ENCODE measurements around the gene GNE. TPM values are rescaled to one million over a fixed set of nuclear protein-coding genes. Genes with fewer than 3 reads are reported as not detected.

Gene GNE
- total and polyA plus RNA-seq, 2 of the 13 experiments (the other 11 are each of a cell fraction or from before 2014, with no cell fraction given) = 16.1 to 24.1 TPM

DNA sequence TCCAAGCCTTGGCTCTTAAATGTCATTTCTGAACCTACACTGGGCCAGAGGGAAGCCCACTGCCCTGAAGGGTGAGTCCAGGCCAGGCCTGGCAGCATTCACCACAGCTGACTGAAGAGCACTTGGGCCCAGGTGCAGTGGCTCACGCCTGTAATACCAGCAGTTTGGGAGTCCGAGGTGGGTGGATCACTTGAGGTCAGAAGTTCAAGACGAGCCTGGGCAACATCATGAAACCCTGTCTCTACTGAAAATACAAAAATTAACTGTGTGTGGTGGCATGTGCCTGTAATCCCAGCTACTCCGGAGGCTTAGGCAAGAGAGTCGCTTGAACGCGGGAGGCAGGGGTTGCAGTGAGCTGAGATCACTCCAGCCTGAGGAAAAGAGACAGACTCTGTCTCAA lies 84.0 kb downstream of the GNE start (continued):
- TF ChIP-seq ZC3H13 (CRISPR knock-in tag; IDR thresholded peaks at IDR 0.05) = no peak
- TF ChIP-seq GABPA (IDR thresholded peaks at IDR 0.05; ENCODE audit: low read depth, low read length) = no peak
- no peak for TF ChIP-seq GABPA (CRISPR knock-in tag; IDR thresholded peaks at IDR 0.05; ENCODE audit: low read depth)
- TF ChIP-seq, protein P1, sequence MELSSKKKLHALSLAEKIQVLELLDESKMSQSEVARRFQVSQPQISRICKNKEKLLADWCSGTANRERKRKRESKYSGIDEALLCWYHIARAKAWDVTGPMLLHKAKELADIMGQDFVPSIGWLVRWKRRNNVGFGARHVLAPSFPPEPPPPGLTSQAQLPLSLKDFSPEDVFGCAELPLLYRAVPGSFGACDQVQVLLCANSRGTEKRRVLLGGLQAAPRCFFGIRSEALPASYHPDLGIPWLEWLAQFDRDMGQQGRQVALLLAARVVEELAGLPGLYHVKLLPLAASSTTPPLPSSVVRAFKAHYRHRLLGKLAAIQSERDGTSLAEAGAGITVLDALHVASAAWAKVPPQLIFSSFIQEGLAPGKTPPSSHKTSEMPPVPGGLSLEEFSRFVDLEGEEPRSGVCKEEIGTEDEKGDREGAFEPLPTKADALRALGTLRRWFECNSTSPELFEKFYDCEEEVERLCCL (CRISPR knock-in tag; IDR thresholded peaks at IDR 0.05; ENCODE audit: borderline replicate concordance) = no peak
- no peak for TF ChIP-seq ZNF510 (CRISPR knock-in tag; IDR thresholded peaks at IDR 0.05; ENCODE audit: low read depth)
- TF ChIP-seq TP53 (CRISPR knock-in tag; conservative IDR thresholded peaks at IDR 0.05) = no peak

DNA sequence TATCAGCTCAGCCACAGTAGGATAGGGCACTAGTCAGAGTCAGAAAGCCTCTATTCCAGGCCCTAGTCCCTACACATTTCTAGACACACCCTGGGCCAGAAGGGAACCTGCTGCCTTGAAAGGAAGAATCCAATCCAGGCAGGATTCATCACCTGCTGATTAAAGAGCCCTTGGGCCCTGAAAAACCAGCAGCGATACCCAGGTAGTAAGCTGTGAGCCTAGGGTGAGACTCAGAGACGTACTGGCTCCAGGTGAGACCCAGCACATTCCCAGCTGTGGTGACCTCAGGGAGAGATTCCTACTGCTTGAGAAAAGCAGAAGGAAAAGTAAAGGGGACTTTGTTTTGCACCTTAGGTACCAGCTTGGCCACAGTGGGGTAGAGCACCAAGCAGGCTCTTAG lies 84.4 kb downstream of the GNE start:
- peaks cover 5 to 37% of the 10 kb centered on the region in 2 experiments; a peak in 4 of 5 replicates for H3K27me3 ChIP-seq (ENCODE audit: control insufficient read depth in 1 of 2, insufficient read depth in 2 of 2, low read length in 2 of 2)
- H3K9ac ChIP-seq (ENCODE audit: insufficient read depth, low read depth, low read length) = no peak overlapping the region
- ATAC-seq (no peak), FAIRE-seq (no peak), DNase-seq (ENCODE audit: low spot score) (no peak)
- H3K36me3 ChIP-seq (replicated peaks in 1 of 2; ENCODE audit: control insufficient read depth in 1 of 2, insufficient read depth in 2 of 2, low read length in 2 of 2) = no peaks in the 10 kb centered on the region
- no peaks in the 10 kb centered on the region for H3K79me2 ChIP-seq (ENCODE audit: insufficient read depth, low read length)
- no peaks in the 10 kb centered on the region for H4K20me1 ChIP-seq (ENCODE audit: insufficient read depth, low read length)
- ChIA-PET CTCF (ENCODE audit: low intra/inter-chr PET ratio, low total read pairs) (no interaction called here), POLR2A (no interaction called here)
- H3K4me3 ChIP-seq (replicated peaks in 1 of 3; ENCODE audit: insufficient read depth in 1 of 3, low read depth in 2 of 3, low read length in 3 of 3) = no peak overlapping the region
- no TSS peak for BruUV-seq (replicated peaks)
- in situ Hi-C loops (cut with HindIII; ENCODE audit: extremely low pct_ligation_motif_present, low pct_unique_long_range_greater_than_20kb) = no loop called here
- 64% methylated on average over 2 of the region's 2 CpGs for WGBS (ENCODE audit: low lambda C conversion rate)
- H2AFZ ChIP-seq (ENCODE audit: low read length) = no peak overlapping the region
- intact Hi-C loops (cut with micrococcal nuclease; ENCODE audit: unreplicated experiment) = no loop called here
- H3K4me1 ChIP-seq (ENCODE audit: insufficient read depth, low read length) = no peaks in the 10 kb centered on the region
- H3K9me3 ChIP-seq (ENCODE audit: low read length) = no peaks in the 10 kb centered on the region
- H3K27ac ChIP-seq (ENCODE audit: extremely low read length, insufficient read depth, low read length) = no peak overlapping the region
- no peak overlapping the region for H3K4me2 ChIP-seq (ENCODE audit: low read depth, low read length)
- TF ChIP-seq, protein P2, sequence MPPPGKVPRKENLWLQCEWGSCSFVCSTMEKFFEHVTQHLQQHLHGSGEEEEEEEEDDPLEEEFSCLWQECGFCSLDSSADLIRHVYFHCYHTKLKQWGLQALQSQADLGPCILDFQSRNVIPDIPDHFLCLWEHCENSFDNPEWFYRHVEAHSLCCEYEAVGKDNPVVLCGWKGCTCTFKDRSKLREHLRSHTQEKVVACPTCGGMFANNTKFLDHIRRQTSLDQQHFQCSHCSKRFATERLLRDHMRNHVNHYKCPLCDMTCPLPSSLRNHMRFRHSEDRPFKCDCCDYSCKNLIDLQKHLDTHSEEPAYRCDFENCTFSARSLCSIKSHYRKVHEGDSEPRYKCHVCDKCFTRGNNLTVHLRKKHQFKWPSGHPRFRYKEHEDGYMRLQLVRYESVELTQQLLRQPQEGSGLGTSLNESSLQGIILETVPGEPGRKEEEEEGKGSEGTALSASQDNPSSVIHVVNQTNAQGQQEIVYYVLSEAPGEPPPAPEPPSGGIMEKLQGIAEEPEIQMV (CRISPR knock-in tag; IDR thresholded peaks at IDR 0.05; ENCODE audit: low read depth) = no peak
- no peak for TF ChIP-seq PAF1 (CRISPR knock-in tag; IDR thresholded peaks at IDR 0.05)
- TF ChIP-seq ZNF446 (CRISPR knock-in tag; IDR thresholded peaks at IDR 0.05) = no peak
- TF ChIP-seq FOXC1 (CRISPR knock-in tag; IDR thresholded peaks at IDR 0.05; ENCODE audit: borderline replicate concordance) = no peak
- TF ChIP-seq, protein P3, sequence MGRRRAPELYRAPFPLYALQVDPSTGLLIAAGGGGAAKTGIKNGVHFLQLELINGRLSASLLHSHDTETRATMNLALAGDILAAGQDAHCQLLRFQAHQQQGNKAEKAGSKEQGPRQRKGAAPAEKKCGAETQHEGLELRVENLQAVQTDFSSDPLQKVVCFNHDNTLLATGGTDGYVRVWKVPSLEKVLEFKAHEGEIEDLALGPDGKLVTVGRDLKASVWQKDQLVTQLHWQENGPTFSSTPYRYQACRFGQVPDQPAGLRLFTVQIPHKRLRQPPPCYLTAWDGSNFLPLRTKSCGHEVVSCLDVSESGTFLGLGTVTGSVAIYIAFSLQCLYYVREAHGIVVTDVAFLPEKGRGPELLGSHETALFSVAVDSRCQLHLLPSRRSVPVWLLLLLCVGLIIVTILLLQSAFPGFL (CRISPR knock-in tag; IDR thresholded peaks at IDR 0.05) = no peak
- TF ChIP-seq EP300 (IDR thresholded peaks at IDR 0.05; ENCODE audit: low read depth in 2 of 2, low read length in 2 of 2) = no peak
- TF ChIP-seq EP300 (CRISPR knock-in tag; IDR thresholded peaks at IDR 0.05; ENCODE audit: borderline replicate concordance) = no peak
- TF ChIP-seq, protein P4, sequence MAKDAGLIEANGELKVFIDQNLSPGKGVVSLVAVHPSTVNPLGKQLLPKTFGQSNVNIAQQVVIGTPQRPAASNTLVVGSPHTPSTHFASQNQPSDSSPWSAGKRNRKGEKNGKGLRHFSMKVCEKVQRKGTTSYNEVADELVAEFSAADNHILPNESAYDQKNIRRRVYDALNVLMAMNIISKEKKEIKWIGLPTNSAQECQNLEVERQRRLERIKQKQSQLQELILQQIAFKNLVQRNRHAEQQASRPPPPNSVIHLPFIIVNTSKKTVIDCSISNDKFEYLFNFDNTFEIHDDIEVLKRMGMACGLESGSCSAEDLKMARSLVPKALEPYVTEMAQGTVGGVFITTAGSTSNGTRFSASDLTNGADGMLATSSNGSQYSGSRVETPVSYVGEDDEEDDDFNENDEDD (CRISPR knock-in tag; IDR thresholded peaks at IDR 0.05; ENCODE audit: borderline replicate concordance) = no peak
- TF ChIP-seq ZNF235 (CRISPR knock-in tag; IDR thresholded peaks at IDR 0.05; ENCODE audit: borderline replicate concordance) = no peak
- no peak for TF ChIP-seq SMAD1 (CRISPR knock-in tag; IDR thresholded peaks at IDR 0.05; ENCODE audit: borderline replicate concordance, low read depth)
- TF ChIP-seq NFKBIZ (CRISPR knock-in tag; IDR thresholded peaks at IDR 0.05) = no peak
